GM13977 (cell line): ENCODE measurements around the gene MS4A4E.

Experiments
- DNase-seq: peaks from one replicate; pipeline ENCODE4 v3.0.0; 2012; ENCODE audit warnings: low spot score
- CTCF ChIP-seq: IDR thresholded peaks from 2 replicates; pipeline ENCODE4 v1.5.1; 2012; ENCODE audit warnings: mild to moderate bottlenecking, control low read depth; ENCODE audit not compliant: insufficient read depth; ENCODE audit errors: extremely low read depth, missing control alignments
- in situ Hi-C: fragments of 300-500 bp; cut with MboI; formaldehyde crosslinking; loops from one replicate; pipeline ENCODE4 v1.12.0; 2022; ENCODE audit warnings: low sequenced_read_pairs, low pct_unique_long_range_greater_than_20kb, mixed read lengths, inconsistent platforms; ENCODE audit not compliant: unreplicated experiment

Gene MS4A4E

GRCh38 chr11:60274416-60274815, 31.5 kb upstream of the MS4A4E start:
- in situ Hi-C loops = no loop called here

GRCh38 chr11:60265373-60266214, 22.7 kb upstream of the MS4A4E start:
- peak; percentile 23 for DNase-seq
- in situ Hi-C loops = loop anchor here (10.0 kb wide), 2 partner anchors 79 to 219 kb away; no protein-coding TSS in a partner anchor
- peak; percentile 71 for TF ChIP-seq CTCF

More at GRCh38 chr11:60274416-60274815, 31.5 kb upstream of the MS4A4E start:
- no peak for TF ChIP-seq CTCF
- DNase-seq = no peak

GRCh38 chr11:60264644-60265043, 21.7 kb upstream of the MS4A4E start:
- no peak for TF ChIP-seq CTCF
- DNase-seq = no peak
- in situ Hi-C loops = loop anchor here (10.0 kb wide), 2 partner anchors 80 to 220 kb away; no protein-coding TSS in a partner anchor

GRCh38 chr11:60263402-60263801, 20.5 kb upstream of the MS4A4E start:
- in situ Hi-C loops = loop anchor here (10.0 kb wide), 2 partner anchors 81 to 221 kb away; no protein-coding TSS in a partner anchor
- TF ChIP-seq CTCF = no peak
- no peak for DNase-seq

GRCh38 chr11:60261014-60261413, 18.1 kb upstream of the MS4A4E start:
- no peak for TF ChIP-seq CTCF
- no peak for DNase-seq
- in situ Hi-C loops = loop anchor here (10.0 kb wide), 2 partner anchors 84 to 224 kb away; no protein-coding TSS in a partner anchor

- no peak for DNase-seq
- TF ChIP-seq CTCF = no peak
- in situ Hi-C loops = no loop called here
These were observed 15.2 kb upstream of the MS4A4E start for GRCh38 chr11:60257956-60258722.
